CD4-positive, alpha-beta T cell treated with Interleukin-15 for 4 hours (primary cell): ENCODE data around the gene STRBP.

Experiments
- DNase-seq: peaks from one replicate; pipeline ENCODE4 v3.0.0-alpha.2; 2020; ENCODE audit warnings: low spot score

Gene STRBP

DNA sequence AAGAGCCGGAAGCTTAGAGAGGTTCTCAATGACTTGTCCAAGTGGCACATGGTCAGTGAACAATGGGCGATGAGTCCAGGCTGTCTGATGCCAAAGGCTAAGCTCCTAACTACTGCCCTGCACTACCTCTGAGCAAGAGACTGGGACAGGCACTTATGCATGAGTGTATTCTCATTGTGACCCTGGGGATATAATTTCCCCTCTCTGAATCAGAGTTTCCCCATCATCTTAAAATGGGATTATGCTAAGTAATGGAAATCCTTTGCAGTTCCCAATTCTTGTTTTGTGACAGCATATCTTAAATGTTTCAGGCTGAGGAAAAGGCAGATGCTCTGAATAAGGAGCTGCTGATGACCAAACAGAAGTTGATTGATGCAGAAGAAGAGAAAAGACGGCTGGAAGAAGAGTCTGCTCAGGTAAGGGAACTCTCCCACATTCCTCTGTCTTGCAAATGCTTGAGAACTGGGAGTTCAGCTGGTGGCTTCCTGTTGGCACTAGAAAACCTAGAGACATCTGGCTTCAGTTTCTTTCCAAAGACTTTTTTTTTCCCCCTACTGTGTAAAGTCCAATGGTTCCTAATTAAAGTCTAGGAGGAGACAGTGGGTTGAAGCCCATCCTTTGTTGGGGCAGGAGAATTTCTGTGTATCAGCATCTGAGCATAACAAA is 170.8 kb downstream of the STRBP start:
- no peak for DNase-seq

- no peak for DNase-seq
Observed at GRCh38 chr9:123096987-123097386, 171.4 kb downstream of the STRBP start.

- no peak for DNase-seq
Observed at GRCh38 chr9:123093141-123093540, 175.2 kb downstream of the STRBP start.

DNA sequence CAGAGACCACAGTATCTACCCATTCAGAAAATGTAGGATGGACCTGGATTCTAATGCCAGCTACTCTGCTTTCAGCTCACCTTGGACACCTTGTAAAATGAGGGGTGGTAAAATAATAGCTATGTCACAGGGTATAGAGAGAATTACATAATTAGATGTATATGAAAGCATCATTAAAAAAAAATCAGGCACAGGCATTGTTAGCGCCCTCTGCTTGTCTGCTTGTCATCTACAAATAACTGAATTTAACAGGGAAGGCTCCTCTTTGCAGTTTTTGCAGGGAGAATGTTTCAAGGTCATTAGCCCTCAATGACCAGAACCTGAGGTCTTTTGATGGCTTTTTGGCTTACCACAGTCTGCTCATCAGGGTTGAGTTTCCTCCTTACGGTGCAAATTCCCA is 176.9 kb downstream of the STRBP start:
- no peak for DNase-seq

GRCh38 chr9:123090956-123091355 is 177.4 kb downstream of the STRBP start:
- DNase-seq, result no peak

DNA sequence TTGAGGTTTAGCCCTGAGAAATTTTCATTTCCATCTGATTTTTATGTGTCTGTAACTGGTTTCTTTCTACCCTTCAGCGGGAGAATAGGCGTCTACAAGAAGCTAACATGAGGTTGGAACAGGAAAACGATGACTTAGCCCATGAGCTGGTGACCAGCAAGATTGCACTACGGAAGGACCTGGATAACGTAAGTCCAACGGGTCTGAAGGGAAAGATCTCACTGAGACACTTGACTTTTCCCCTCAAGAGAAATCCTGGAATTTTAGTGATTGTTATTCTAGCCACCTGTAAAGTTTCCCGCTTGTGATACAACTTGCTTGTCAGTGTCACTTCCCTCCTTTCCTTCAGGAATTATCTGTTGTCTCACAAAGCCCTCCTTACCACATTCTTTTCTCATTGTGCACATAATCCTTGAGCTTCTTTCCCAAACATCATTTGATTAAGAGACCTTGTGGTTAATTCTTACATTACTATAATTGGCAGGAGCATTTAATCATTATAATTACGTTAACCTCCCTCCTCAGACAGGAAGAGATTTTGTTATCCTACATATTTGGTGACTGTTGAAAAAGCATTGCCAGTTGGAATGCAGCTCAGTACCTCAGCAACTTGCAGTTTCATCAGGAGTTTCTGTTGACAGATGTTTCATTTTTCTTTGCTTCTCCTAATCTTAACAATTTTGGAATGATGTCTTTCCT is 178.0 kb downstream of the STRBP start:
- no peak for DNase-seq

DNA sequence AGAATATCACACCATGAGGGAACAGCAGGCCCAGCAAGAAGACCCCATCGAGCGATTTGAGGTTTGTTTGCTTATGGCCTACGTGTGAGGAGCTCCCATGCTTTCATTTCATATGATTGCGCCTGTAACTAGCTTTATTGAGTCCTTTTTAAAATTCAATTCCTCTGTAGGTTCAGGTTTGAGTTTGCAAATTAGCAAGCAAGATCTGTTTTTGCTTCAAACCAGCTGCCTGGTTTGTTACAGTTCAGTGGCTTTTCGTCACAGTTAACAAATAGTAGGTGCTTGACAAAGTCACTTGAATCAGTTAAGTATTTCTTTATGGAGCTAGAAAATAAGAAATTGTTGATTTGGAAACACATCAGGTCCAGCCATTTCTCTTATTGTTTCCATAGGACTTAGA is 178.6 kb downstream of the STRBP start:
- no peak for DNase-seq

DNA sequence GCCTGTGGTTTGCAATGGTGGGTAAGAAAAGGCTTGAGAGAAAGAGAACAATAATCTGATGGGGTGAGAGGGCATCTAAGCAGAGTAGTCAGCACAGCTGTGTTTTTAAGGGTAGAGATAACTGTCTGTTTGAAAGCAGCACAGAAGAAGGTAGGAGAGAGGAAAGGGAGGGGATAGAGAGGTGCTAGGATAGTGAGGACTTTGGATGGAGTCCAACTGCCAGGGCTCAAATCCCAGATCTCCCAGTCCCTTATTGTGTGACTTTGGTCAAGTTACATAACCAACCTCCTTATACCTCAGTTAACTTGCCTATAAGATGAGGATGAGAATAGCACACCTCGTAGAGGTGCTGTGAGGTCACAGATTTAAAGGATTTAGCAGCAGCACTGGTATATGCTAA is 179.3 kb downstream of the STRBP start:
- DNase-seq, result no peak

GRCh38 chr9:123087359-123087888 is 181.0 kb downstream of the STRBP start:
- no peak for DNase-seq

- no peak for DNase-seq
Observed at GRCh38 chr9:123085916-123086315, 182.5 kb downstream of the STRBP start.

- no peak for DNase-seq
Observed at GRCh38 chr9:123084256-123084655, 184.1 kb downstream of the STRBP start.

- no peak for DNase-seq
Observed at GRCh38 chr9:123083680-123084079, 184.7 kb downstream of the STRBP start.

DNA sequence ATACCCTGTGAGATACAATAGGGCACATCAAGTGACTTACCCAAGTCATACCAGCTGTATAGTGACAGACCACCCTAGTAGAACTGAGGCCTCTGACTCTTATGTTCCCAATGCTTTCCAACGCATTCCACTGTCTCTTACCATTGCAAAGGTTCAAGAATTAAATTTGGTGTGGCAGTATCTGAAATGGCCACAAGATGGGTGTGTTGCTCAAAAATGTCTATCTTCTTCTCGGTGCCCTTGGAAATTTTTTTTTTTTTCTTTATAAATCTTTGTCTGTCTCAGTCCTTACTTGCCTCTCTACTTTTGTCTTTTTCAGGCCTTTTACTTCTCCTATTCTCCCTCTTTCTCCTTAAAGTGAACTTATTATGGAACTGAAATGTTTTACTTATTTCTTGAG is 186.6 kb downstream of the STRBP start:
- DNase-seq, result peak; percentile 9

DNA sequence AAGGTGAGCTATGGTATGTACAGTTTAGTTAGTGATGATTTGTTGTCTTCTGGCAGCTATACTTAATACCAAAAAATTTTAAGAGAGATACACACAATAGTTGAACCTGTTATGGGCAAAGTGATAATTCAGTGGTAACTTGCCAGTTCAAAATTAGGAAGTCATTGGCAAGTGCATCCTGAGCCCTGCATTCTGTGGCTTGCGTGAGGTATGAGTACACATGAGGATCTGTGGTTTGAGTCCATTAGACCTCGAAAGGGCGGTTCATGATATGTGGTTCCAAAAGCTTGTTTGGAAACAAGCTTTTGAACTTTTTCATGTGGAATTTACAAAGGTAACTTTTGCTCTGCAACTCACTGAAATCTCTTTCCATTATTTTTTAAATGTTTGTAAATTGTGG is 187.9 kb downstream of the STRBP start:
- DNase-seq, result no peak

DNA sequence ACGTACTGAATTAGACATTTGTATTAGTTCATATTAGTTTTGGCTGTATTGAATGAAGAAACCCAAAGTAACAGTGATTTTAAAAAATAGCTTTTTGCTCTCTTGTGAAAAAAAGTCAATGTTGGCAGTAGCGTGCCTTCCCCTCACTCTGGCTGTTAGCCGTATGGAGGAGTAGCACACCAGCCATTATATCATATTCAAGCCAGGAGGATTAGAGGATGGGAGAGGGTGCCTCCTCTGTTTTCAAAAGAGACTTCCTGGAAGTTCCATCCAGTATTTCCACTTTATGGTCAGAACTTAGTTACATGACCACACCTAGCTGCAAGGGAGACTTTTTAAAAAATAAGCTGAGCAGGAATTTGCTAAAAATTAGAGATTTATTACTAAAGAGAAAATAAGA is 193.8 kb downstream of the STRBP start:
- no peak for DNase-seq

DNA sequence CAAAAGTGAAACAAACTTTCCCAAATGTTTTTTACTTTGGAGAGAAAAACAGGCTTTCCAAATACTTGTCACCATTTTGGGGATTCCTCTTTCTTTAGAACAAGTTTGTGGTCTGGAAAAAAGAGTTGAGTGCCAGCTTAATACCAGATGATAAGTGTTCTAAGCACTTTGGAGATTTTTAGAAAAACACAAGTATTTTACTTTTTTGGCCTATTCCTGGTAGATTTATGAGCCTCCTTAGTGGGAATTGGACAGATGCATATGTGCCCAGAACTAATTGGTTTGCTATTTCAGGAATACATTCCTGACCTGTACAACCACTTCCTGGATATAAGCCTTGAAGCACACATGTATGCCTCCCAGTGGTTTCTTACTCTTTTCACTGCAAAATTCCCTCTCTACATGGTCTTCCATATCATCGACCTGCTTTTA is 194.4 kb downstream of the STRBP start:
- DNase-seq, result no peak

- no peak for DNase-seq
Observed at GRCh38 chr9:123073441-123073840, 194.9 kb downstream of the STRBP start.

GRCh38 chr9:123072407-123072995 is 195.9 kb downstream of the STRBP start:
- no peak for DNase-seq
